Measurements from ENCODE around the gene SIRT2. TPM values are rescaled to one million over a fixed set of nuclear protein-coding genes. Genes with fewer than 3 reads are reported as not detected.
A peak's percentile ranks its signal among the peaks of the same experiment; 100 is the strongest.

Gene SIRT2
- total and polyA plus RNA-seq, 2 donors (not counting 1 experiment from before 2014, with no cell fraction given) = 42.4 to 65.9 TPM

- Histone ChIP-seq H3K4me3 (ENCODE audit: control extremely low read depth in 1 of 5, extremely low read depth in 1 of 5, insufficient read depth in 1 of 5, low read depth in 2 of 5, low read length in 4 of 5) (peak within 1 kb of the TSS; percentile 63 to 95 (median 83)), H3K4me1 (ENCODE audit: control insufficient read depth in 2 of 2, insufficient read depth in 2 of 2, low read length in 2 of 2) (peaks cover 37 to 51% of the 10 kb centered on the region in 2 donors), H3K36me3 (replicated peaks in 1 of 2; ENCODE audit: control extremely low read depth in 1 of 2, control insufficient read depth in 1 of 2, extremely low read depth in 1 of 2, insufficient read depth in 2 of 2, low read length in 1 of 2) (peaks cover 11 to 39% of the 10 kb centered on the region in 2 experiments), H3K9me3 (ENCODE audit: control extremely low read depth in 1 of 3, control insufficient read depth in 2 of 3, insufficient read depth in 1 of 3, low read length in 2 of 3) (no peaks in the 10 kb centered on the region), H2AFZ (ENCODE audit: insufficient read depth, low read depth, low read length, poor library complexity, severe bottlenecking) (peak within 1 kb of the TSS; percentile 64), H3K27ac (ENCODE audit: low read length in 2 of 2) (peak within 1 kb of the TSS; percentile 82 to 98), H3K27me3 (replicated peaks in 1 of 4; ENCODE audit: control extremely low read depth in 1 of 4, control insufficient read depth in 3 of 4, insufficient read depth in 4 of 4, low read length in 3 of 4) (no peaks in the 10 kb centered on the region), H4K20me1 (ENCODE audit: control insufficient read depth, insufficient read depth, low read length, poor library complexity, severe bottlenecking) (peaks cover 42% of the 10 kb centered on the region), H3K79me2 (ENCODE audit: control insufficient read depth, insufficient read depth, low read length) (peaks cover 41% of the 10 kb centered on the region), H3K4me2 (replicated peaks; ENCODE audit: low read depth, low read length, poor library complexity, severe bottlenecking) (peak within 1 kb of the TSS; percentile 92), H3K9ac (ENCODE audit: low read length) (peak within 1 kb of the TSS; percentile 98)
- no peaks in the 10 kb centered on the region for H3K27me3 Mint-ChIP-seq
- intact Hi-C loops (cut with micrococcal nuclease) = loop anchor here (1.0 to 5.0 kb wide), 7 partner anchors 14 to 231 kb away; partner anchors contain the start of genes ACTN4, ECH1, EIF3K and NFKBIB
- ChIA-PET CTCF (interaction anchor here (0.9 to 4.3 kb wide), 9 partner anchors 14 to 447 kb away, joined by 3 to 42 read pairs (median 5); partner anchors contain the start of genes ECH1, FAM98C, MRPS12 and SARS2), POLR2A (interaction anchor here (0.8 to 8.7 kb wide), 11 partner anchors 8 to 80 kb away, joined by 3 to 237 read pairs (median 8); partner anchors contain the start of genes ECH1, NFKBIB, RINL and SIRT2)
- TF ChIP-seq CTCF (IDR thresholded peaks at IDR 0.05) = peak; percentile 37
- no peak for TF ChIP-seq EZH2 (IDR thresholded peaks at IDR 0.05; ENCODE audit: borderline replicate concordance, insufficient read depth, low read depth, low read length, poor library complexity, severe bottlenecking)
- ATAC-seq (ENCODE audit: low read depth) = peak; percentile 60
- peak; percentile 100 for DNase-seq
- WGBS (ENCODE audit: insufficient coverage) = under 1% methylated on average over 50 of the region's 50 CpGs
- H3K9me3 Mint-ChIP-seq (ENCODE audit: insufficient read depth) = no peaks in the 10 kb centered on the region
- peaks cover 56% of the 10 kb centered on the region for H3K4me1 Mint-ChIP-seq
- peak within 1 kb of the TSS; percentile 92 for H3K4me3 Mint-ChIP-seq
- H3K27ac Mint-ChIP-seq = peak within 1 kb of the TSS; percentile 99
Measured at GRCh38 chr19:38849860-38850435, 49.5 kb downstream of the SIRT2 start, which contains the start of gene HNRNPL. Gene HNRNPL (minus strand): TSS chr19:38849986. CDS start chr19:38849966, 20 bp downstream.
